ENCODE measurements around the gene MAP3K20. TPM values are rescaled to one million over a fixed set of nuclear protein-coding genes. Genes with fewer than 3 reads are reported as not detected.

MAP3K20 gene
- total and polyA plus RNA-seq, 2 of the 4 experiments (the other 2 are of a cell fraction): 27.5 to 84.4 TPM

- no peak overlapping the region for H2BK5ac ChIP-seq (ENCODE audit: low read depth, low read length, poor library complexity, severe bottlenecking)
- H3K4me2 ChIP-seq (ENCODE audit: low read depth, low read length): no peak overlapping the region
- H3K27me3 ChIP-seq (ENCODE audit: control insufficient read depth, insufficient read depth, low read length): no peaks in the 10 kb centered on the region
- H4K91ac ChIP-seq (ENCODE audit: insufficient read depth, low read depth, low read length): no peak overlapping the region
- TF ChIP-seq USF2 (IDR thresholded peaks at IDR 0.05; ENCODE audit: low read depth, low read length) (no peak), ELK1 (IDR thresholded peaks at IDR 0.05; ENCODE audit: borderline replicate concordance, low read depth, low read length) (no peak), RCOR1 (IDR thresholded peaks at IDR 0.05; ENCODE audit: insufficient replicate concordance, low read length) (no peak), MAZ (IDR thresholded peaks at IDR 0.05; ENCODE audit: borderline replicate concordance, low read depth, low read length) (no peak), MAFK (IDR thresholded peaks at IDR 0.05; ENCODE audit: low read depth, low read length) (no peak), RFX5 (IDR thresholded peaks at IDR 0.05; ENCODE audit: low read depth, low read length) (no peak), CEBPB (IDR thresholded peaks at IDR 0.05; ENCODE audit: low read depth, low read length) (no peak)
- H3K56ac ChIP-seq (ENCODE audit: extremely low read depth, insufficient read depth, low read length): no peak overlapping the region
- no peak overlapping the region for H2BK120ac ChIP-seq (ENCODE audit: low read depth, low read length)
- H4K5ac ChIP-seq (ENCODE audit: low read depth, low read length): no peak overlapping the region
- no peaks in the 10 kb centered on the region for H4K20me1 ChIP-seq (ENCODE audit: insufficient read depth, low read length)
- WGBS, 2 experiments (ENCODE audit: extremely low coverage in 2 of 2, insufficient read length in 1 of 2): 100% methylated on average over 1 of the region's 2 CpGs; no CpG with 5 or more reads in 1 of the 2 experiments
- no peak overlapping the region for H3K18ac ChIP-seq (ENCODE audit: low read depth, low read length)
- H2AFZ ChIP-seq (replicated peaks; ENCODE audit: low read length, poor library complexity): no peak overlapping the region
- no peaks in the 10 kb centered on the region for H3K9me1 ChIP-seq (ENCODE audit: insufficient read depth, low read length)
- H2BK20ac ChIP-seq (ENCODE audit: low read depth, low read length): no peak overlapping the region
- H2AK9ac ChIP-seq (replicated peaks; ENCODE audit: low read depth, low read length, poor library complexity): no peak overlapping the region
- H3K14ac ChIP-seq (replicated peaks; ENCODE audit: low read depth, low read length): no peak overlapping the region
- H3K23ac ChIP-seq (ENCODE audit: low read depth, low read length): no peak overlapping the region
- dilution Hi-C loops (cut with HindIII; ENCODE audit: low sequenced_read_pairs, unreplicated experiment): no loop called here
- no peaks in the 10 kb centered on the region for H3K9me3 ChIP-seq (ENCODE audit: control insufficient read depth, insufficient read depth, low read length)
- no peaks in the 10 kb centered on the region; the same call in 1 of the 2 replicates for H3K4me1 ChIP-seq (ENCODE audit: control insufficient read depth, insufficient read depth, low read length)
- intact Hi-C loops (cut with micrococcal nuclease): no loop called here
- H3K4me3 ChIP-seq (ENCODE audit: insufficient read depth, low read depth, low read length): no peak overlapping the region
- no TSS peak for BruUV-seq (replicated peaks)
- ChIA-PET CTCF (no interaction called here), POLR2A (ENCODE audit: unreplicated experiment) (no interaction called here)
- H3K27ac ChIP-seq (ENCODE audit: insufficient read depth, low read length): no peak overlapping the region
- H2AK5ac ChIP-seq (ENCODE audit: low read depth, low read length): no peak overlapping the region
- ATAC-seq (ENCODE audit: low read depth) (no peak), DNase-seq (no peak)
- no peak overlapping the region for H2BK15ac ChIP-seq (ENCODE audit: low read depth, low read length)
- H3K4ac ChIP-seq (ENCODE audit: low read depth, low read length): no peak overlapping the region
- no peak overlapping the region for H4K8ac ChIP-seq (ENCODE audit: low read depth in 2 of 2, low read length in 2 of 2)
- peaks cover 4% of the 10 kb centered on the region for H3K36me3 ChIP-seq (ENCODE audit: control insufficient read depth, insufficient read depth, low read length)
- in situ Hi-C loops (cut with MboI; ENCODE audit: low sequenced_read_pairs): no loop called here
- H3K79me1 ChIP-seq (ENCODE audit: low read depth in 1 of 2, low read length in 2 of 2): no peaks in the 10 kb centered on the region; a peak in 1 of 4 replicates
- H3K9ac ChIP-seq (ENCODE audit: low read depth, low read length): no peak overlapping the region
Measured at GRCh38 chr2:173248381-173248780, 172.7 kb downstream of the MAP3K20 start.
